Measurements from ENCODE around the gene FAM163B.

The FAM163B gene

DNA sequence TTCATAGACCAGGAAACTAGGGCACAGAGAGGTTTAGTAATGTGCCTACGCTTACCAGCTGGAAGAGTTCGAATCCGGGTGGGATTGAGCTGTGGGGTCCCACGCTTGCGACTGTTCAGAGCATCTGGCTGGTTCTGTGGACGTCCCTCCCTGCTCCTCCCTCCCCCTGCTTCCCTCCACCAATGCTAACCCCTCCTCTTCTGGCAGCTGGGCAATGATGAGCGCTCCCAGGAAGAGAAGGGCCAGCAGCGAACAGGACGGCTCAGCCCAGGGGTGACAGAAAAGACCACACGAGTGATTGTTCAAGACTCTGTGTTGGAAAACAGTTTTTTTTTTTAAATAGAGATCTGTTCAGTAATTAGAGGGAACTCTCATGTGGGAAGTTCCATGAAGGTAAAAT is 6.9 kb downstream of the FAM163B start:
- peaks cover 3% of the 10 kb centered on the region for H3K36me3 Mint-ChIP-seq
- H3K27ac Mint-ChIP-seq = no peak overlapping the region
- H3K4me1 Mint-ChIP-seq (ENCODE audit: low read depth) = peaks cover 8% of the 10 kb centered on the region
- peaks cover 2% of the 10 kb centered on the region for H3K27me3 Mint-ChIP-seq
- peaks cover 4% of the 10 kb centered on the region for H3K9me3 Mint-ChIP-seq (ENCODE audit: low read depth)
- H3K4me3 Mint-ChIP-seq = no peak overlapping the region

DNA sequence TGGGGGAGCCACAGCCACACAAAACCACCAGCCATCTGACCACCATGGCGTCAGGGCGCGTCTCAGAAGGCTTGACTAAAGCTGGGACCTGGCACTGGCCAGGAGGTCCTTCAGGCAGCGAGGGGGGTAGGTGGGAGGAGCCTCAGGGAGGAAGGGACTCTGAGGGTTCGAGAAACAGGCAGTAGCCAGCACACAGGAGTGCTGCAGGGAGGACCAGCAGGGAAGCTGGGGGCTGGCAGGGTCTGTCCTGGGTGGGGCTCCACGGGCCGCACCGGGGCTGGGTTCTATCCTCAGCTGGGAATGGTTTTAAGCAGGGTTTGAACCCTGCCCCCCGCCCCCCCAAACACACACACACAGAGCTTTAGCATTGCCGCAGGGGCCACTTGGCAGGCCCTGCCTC is 7.4 kb downstream of the FAM163B start:
- Mint-ChIP-seq H3K27ac (no peak overlapping the region), H3K27me3 (peaks cover 6% of the 10 kb centered on the region), H3K36me3 (peaks cover 7% of the 10 kb centered on the region), H3K9me3 (ENCODE audit: low read depth) (peaks cover 9% of the 10 kb centered on the region), H3K4me1 (ENCODE audit: low read depth) (peaks cover 8% of the 10 kb centered on the region), H3K4me3 (no peak overlapping the region)

DNA sequence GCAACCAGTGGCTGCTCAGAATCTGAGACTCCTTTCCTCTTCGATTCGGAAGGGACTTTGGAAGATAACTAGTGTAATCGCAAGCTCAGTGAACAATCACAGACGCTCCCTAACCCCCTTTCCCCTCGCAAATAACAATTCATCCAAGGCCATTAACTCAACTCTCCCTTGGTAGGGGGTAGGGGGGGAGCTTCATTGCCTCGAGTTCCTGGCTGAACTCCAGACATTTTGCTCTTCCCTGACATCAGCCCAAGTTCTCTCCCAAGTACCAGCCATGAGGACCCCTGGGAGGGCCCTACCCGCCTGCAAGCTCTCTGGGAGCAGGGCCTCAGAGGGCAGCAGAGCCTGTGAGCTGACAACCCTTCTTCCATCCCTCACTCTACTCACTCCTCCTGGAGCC is 8.4 kb downstream of the FAM163B start:
- H3K4me1 Mint-ChIP-seq (ENCODE audit: low read depth) = peaks cover 8% of the 10 kb centered on the region
- no peak overlapping the region for H3K27ac Mint-ChIP-seq
- no peak overlapping the region for H3K4me3 Mint-ChIP-seq
- peaks cover 7% of the 10 kb centered on the region for H3K36me3 Mint-ChIP-seq
- H3K27me3 Mint-ChIP-seq = peaks cover 6% of the 10 kb centered on the region
- H3K9me3 Mint-ChIP-seq (ENCODE audit: low read depth) = peaks cover 9% of the 10 kb centered on the region

DNA sequence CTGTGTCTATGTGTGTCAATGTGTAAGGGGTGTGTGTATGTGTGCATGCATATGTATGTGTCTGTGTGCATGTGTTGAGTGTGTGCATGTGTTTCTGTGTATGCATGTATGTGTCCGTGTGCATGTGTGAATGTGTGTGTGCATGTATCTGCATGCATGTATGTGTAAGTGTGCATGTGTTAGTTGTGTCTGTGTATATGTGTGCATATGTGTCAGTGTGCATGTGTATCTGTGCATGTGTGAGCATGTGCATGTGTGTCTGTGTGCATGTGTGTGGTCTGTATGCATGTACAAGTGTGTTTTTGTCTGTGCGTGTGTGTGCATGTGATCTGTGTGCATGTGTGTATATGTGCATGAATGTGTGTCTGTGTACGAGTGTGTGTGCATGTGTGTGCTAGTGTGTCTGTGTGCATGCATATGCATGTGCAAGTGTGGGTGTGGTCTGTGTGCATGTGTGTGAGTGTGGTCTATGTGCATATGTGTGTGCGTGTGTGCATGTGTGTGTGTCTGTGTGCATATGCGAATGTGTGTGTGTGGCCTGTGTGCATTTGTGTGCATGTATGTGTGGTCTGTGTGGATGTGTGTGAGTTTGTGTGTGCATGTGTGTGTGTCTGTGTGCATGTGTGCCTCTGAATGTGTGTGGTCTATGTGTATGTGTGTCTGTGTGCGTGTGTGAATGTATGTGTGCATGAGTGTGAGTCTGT is 9.6 kb downstream of the FAM163B start:
- Mint-ChIP-seq H3K4me1 (ENCODE audit: low read depth) (peaks cover 6% of the 10 kb centered on the region), H3K27me3 (peaks cover 6% of the 10 kb centered on the region), H3K9me3 (ENCODE audit: low read depth) (peaks cover 9% of the 10 kb centered on the region), H3K4me3 (no peak overlapping the region), H3K27ac (no peak overlapping the region), H3K36me3 (peaks cover 7% of the 10 kb centered on the region)

DNA sequence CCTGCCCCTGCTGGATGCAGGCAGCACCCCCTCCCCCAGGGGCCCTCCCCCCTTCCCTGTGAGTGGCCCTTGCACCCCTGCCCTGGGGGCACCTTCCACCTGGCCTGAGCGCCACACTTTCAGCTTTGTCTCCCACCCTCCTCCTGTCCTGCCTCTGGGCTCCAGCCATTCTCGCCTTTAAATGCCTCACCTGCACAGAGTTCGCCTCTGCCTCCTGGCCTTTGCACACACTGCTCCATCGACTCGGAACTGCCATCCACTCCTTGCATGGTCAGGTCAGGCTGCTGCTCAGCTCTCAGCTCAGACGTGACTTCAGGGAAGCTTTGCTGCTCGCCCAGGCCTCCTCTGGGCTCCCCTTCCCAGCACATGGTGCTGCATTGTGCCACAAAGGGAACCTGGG is 10.2 kb downstream of the FAM163B start:
- Mint-ChIP-seq H3K9me3 (ENCODE audit: low read depth) (peaks cover 9% of the 10 kb centered on the region), H3K36me3 (peaks cover 7% of the 10 kb centered on the region), H3K27ac (no peak overlapping the region), H3K4me1 (ENCODE audit: low read depth) (peaks cover under 1% of the 10 kb centered on the region), H3K4me3 (no peak overlapping the region), H3K27me3 (peaks cover 3% of the 10 kb centered on the region)

DNA sequence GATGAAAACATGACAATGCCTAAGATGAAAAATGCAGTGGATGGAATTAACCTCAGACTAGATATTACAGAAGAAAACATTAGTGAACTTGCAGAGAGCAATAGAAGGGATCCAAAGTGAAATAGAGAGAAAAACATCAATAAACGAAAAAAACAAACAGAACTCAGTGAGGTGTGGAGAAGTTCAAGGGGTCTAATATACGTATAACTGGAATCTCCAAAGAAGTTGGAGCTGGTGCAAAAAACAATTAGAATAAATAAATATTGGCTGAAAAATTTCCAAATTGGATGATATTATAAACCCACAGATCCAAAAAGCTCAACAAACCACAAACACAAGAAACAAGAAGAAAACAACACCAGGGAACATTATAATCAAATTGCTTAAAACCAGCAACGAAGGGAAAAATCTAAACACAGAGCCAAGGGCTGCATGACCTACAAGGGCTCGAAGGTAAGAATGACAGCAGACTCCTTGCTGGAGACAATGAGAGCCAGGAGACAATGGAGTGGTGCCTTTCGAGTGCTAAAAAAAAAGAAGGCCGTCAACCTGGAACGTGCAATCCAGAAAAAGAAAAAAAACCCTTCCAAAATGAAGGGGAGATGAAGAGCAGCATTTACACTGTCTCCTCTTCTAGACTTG is 11.8 kb downstream of the FAM163B start:
- no peak overlapping the region for H3K4me3 Mint-ChIP-seq
- H3K4me1 Mint-ChIP-seq (ENCODE audit: low read depth) = no peaks in the 10 kb centered on the region
- H3K27ac Mint-ChIP-seq = no peak overlapping the region
- H3K36me3 Mint-ChIP-seq = peaks cover 7% of the 10 kb centered on the region
- peaks cover 9% of the 10 kb centered on the region for H3K9me3 Mint-ChIP-seq (ENCODE audit: low read depth)
- peaks cover 3% of the 10 kb centered on the region for H3K27me3 Mint-ChIP-seq

DNA sequence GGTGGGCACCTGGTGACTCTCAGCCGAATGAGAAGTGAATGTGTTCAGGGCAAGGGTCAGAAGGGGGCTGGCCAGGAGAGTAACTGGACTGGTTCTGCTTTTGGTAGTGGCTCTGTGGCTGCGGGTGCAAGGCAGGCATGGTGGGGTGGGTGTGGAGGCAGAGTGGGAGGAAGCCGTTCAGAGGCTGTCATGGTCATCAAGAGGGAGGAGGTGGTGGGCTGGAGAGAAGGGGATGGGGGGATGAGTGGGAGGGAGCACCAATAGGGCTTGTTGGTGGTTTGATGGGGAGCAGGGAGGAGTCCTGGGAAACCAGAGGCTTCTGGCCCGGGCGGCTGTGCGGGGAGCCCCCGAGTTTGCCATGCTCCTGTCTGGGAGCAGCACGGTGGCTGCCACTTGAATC is 13.3 kb downstream of the FAM163B start:
- Mint-ChIP-seq H3K27me3 (peaks cover 3% of the 10 kb centered on the region), H3K9me3 (ENCODE audit: low read depth) (peaks cover 9% of the 10 kb centered on the region), H3K4me3 (no peak overlapping the region), H3K4me1 (ENCODE audit: low read depth) (no peaks in the 10 kb centered on the region), H3K27ac (no peak overlapping the region), H3K36me3 (peaks cover 7% of the 10 kb centered on the region)

DNA sequence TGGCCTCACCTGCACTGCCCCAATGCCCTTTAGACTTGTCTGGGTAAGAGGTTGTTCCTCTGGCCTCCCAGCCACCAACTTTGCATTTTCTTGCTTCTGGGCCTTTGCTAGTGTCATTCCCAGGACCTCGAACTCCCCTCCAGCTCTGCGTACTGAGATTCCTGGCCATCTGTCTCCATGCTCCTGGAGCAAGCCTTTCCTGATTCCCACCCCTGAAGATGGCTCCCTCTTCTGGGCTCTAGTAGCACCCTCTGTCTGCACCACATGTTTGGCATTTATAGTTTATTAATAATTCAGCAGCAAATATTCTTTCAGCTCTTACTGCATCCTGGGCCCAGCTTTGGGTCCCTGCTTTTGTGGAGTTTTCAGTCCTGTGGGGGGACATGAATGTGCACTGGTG is 14.9 kb downstream of the FAM163B start:
- H3K36me3 Mint-ChIP-seq = peaks cover 7% of the 10 kb centered on the region
- no peak overlapping the region for H3K4me3 Mint-ChIP-seq
- H3K27ac Mint-ChIP-seq = no peak overlapping the region
- H3K9me3 Mint-ChIP-seq (ENCODE audit: low read depth) = peaks cover 9% of the 10 kb centered on the region
- no peaks in the 10 kb centered on the region for H3K4me1 Mint-ChIP-seq (ENCODE audit: low read depth)
- H3K27me3 Mint-ChIP-seq = peaks cover 3% of the 10 kb centered on the region

DNA sequence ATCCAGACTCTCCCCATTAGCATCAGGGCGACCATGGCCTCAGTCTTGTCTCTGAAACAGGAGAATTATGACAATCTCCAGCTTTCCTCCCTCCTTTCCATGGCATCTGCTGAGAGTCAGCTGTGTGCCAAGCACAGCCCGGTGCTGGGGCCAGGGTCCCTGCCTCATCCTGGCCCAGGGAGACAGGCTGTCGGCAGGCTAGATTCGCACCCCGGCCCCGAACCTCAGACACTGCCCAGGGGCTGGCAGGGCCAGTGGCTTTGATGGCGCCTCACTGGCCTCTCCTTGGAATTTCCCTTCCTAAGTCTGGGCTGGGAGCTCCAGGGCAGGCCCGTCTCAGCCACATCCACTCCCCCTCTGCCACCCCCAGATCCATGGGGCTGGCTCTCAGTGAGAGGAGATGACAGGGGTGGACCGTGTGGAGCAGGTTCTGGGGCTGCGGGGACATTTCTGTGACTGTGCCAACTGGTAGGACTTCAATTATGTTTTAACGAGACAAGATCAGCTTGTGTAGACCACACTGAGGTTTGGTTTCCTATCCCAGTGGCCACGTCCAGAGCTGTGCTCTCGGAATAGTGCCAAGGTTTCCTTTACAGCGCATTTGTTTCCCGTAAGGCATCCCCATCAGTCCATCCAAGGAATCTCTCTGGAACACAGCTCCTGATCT is 15.5 kb downstream of the FAM163B start:
- peaks cover 3% of the 10 kb centered on the region for H3K27me3 Mint-ChIP-seq
- H3K27ac Mint-ChIP-seq = no peak overlapping the region
- H3K4me1 Mint-ChIP-seq (ENCODE audit: low read depth) = no peaks in the 10 kb centered on the region
- H3K36me3 Mint-ChIP-seq = peaks cover 7% of the 10 kb centered on the region
- H3K9me3 Mint-ChIP-seq (ENCODE audit: low read depth) = peaks cover 9% of the 10 kb centered on the region
- no peak overlapping the region for H3K4me3 Mint-ChIP-seq

DNA sequence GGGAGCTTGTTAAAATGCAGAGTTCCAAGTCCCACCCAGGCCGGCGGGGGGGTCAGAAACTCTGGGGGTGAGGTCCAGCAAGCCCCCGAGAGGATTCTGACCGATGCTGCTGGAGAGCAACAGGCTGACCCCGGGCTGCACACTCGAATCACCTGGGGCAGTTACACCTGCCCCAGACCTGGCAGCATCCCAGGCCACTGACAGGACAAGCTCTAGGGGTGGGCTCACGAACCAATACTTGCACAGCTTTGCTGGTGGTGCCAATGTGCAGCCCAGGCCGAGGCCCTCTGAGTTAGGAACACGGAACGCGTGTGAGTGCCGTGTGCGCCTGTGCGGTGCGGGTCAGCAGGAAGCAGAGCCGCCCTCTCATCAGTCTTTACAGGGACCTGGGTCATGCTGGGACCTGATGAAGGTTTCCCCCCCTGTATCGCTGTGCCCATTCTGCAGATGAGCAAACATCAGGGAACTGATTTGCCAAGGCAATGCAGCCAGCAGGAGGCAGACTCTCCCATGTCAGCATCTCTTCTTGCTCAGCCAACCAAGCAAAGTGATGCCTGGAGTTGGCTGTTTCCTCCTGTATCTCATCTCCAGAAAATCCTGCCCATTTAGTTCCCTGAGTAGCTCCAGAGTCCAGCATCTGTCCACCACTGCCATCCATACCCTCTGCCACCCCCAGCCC is 16.3 kb downstream of the FAM163B start:
- Mint-ChIP-seq H3K27me3 (peaks cover 3% of the 10 kb centered on the region), H3K36me3 (peaks cover 7% of the 10 kb centered on the region), H3K9me3 (ENCODE audit: low read depth) (peaks cover 9% of the 10 kb centered on the region), H3K4me1 (ENCODE audit: low read depth) (no peaks in the 10 kb centered on the region), H3K4me3 (no peak overlapping the region), H3K27ac (no peak overlapping the region)

DNA sequence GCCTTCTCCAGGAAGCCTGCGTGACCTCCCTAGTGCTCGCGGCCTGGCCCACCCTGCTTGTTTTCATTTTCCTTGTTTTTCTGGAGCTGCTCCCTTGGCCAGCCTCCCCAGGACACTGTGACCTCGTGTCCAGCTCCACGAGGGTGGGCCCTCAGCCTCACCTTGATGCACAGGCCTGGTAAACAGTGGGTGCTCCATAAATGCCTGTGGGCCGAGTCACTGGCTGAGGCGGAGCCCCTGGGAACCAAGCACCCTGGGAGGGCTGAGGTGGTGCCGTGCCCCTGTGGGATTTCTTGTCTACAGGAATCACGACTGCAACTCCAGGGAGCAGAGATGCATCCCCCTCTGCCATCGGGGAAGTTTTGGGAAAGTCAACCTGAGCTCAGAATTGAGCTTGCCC is 17.2 kb downstream of the FAM163B start:
- peaks cover 2% of the 10 kb centered on the region for H3K9me3 Mint-ChIP-seq (ENCODE audit: low read depth)
- no peak overlapping the region for H3K4me3 Mint-ChIP-seq
- H3K27ac Mint-ChIP-seq = no peak overlapping the region
- H3K27me3 Mint-ChIP-seq = peaks cover 1% of the 10 kb centered on the region
- peaks cover 2% of the 10 kb centered on the region for H3K36me3 Mint-ChIP-seq
- no peaks in the 10 kb centered on the region for H3K4me1 Mint-ChIP-seq (ENCODE audit: low read depth)

DNA sequence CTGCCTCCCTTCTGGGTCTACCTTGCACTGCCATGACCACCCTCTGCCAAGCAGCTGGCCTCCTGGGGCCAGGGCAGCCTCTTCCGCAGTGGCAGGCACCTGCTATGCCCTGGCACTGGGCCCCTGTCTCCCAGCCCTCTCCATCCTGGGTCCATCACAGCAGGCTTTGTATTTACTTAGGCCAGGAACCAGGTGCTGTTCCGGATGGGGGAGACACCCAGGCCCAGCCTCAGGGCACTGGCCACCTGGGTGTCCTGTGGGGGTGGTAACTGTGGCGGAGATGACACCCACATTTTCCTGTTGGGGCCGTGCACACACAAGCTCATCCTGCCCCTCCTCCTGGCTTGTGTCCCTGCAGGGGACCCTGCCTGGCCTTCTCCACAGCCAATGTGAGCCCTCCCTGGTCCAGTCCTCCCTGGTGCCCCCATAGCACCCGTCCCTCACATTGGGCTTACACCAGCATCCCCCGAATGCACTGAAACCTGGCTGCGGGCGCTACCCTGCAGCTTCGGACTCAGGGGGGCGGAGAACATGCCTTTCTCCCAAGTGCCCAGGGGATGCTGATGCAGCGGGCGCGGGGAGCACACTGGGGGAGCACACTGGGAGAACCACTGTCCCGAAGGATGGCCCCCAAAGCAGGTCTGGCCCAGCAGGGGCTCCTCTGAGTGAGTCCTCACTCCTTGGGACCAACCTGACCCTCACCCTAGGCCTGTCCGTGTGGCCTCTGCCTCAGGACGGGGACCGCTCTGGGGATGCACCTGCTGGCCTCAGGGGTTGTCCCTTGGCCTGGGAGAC is 17.9 kb downstream of the FAM163B start:
- no peaks in the 10 kb centered on the region for H3K9me3 Mint-ChIP-seq (ENCODE audit: low read depth)
- no peaks in the 10 kb centered on the region for H3K27me3 Mint-ChIP-seq
- no peak overlapping the region for H3K4me3 Mint-ChIP-seq
- H3K4me1 Mint-ChIP-seq (ENCODE audit: low read depth) = no peaks in the 10 kb centered on the region
- no peaks in the 10 kb centered on the region for H3K36me3 Mint-ChIP-seq
- H3K27ac Mint-ChIP-seq = no peak overlapping the region

DNA sequence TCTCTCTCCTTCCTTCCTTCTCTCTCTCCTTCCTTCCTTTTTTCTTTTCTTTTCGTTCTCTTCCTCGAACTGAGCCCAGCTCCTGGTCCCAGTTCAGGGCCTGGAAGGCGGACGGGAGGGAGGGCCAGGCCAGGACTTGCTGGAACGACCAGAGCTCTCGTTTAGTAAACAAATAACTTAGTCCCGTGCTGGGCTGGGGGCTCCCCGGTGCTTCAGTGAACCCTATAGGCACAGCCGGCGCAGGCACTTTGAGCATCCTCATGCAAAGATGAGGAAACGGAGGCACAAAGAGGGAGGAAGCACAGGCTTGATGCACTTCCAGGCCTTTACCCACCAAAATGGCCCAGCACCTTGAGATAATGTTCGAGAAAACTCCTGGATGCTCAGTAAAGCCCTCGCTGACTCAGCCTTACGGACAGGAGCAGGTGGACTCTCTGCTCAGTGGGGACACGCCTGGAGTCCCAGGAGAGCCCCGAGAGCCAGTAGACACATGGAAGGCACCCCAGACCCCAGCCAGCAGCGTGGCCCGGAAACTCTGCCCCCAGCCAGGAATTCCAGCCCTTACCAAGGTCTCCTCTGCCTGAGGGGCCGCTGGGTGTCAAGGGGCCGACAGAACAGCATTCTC is 18.8 kb downstream of the FAM163B start:
- H3K4me1 Mint-ChIP-seq (ENCODE audit: low read depth) = no peaks in the 10 kb centered on the region
- H3K27ac Mint-ChIP-seq = no peak overlapping the region
- H3K36me3 Mint-ChIP-seq = no peaks in the 10 kb centered on the region
- no peak overlapping the region for H3K4me3 Mint-ChIP-seq
- H3K27me3 Mint-ChIP-seq = peaks cover 2% of the 10 kb centered on the region
- no peaks in the 10 kb centered on the region for H3K9me3 Mint-ChIP-seq (ENCODE audit: low read depth)
